Measurements from ENCODE around the gene PRKCA.

Gene PRKCA

DNA sequence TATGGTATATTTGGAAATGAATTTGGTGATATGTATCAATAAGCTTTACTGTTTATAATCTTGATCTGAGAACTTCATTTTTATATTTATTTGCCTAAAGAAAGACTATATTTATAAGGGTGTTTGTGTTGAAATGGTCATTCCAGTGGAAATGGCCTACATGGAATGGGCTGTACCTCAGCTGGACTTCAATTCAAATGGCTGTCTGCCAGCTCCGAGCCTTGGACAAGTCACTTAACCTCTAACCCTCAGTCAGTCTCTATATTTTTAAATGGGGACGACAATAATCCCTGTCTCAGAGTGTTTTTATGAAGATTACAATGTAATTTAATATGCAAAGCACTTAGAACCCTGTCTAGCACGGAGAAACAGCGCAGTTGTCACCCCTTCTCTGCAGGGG is 271.7 kb downstream of the PRKCA start:
- H3K4me3 ChIP-seq (ENCODE audit: low read depth, low read length) = no peak overlapping the region
- no peaks in the 10 kb centered on the region for H3K4me1 ChIP-seq
- no peak for DNase-seq
- no peaks in the 10 kb centered on the region for H3K36me3 ChIP-seq
- H3K9me3 ChIP-seq = no peaks in the 10 kb centered on the region
- H3K27me3 ChIP-seq = no peaks in the 10 kb centered on the region
- TF ChIP-seq, protein P1, sequence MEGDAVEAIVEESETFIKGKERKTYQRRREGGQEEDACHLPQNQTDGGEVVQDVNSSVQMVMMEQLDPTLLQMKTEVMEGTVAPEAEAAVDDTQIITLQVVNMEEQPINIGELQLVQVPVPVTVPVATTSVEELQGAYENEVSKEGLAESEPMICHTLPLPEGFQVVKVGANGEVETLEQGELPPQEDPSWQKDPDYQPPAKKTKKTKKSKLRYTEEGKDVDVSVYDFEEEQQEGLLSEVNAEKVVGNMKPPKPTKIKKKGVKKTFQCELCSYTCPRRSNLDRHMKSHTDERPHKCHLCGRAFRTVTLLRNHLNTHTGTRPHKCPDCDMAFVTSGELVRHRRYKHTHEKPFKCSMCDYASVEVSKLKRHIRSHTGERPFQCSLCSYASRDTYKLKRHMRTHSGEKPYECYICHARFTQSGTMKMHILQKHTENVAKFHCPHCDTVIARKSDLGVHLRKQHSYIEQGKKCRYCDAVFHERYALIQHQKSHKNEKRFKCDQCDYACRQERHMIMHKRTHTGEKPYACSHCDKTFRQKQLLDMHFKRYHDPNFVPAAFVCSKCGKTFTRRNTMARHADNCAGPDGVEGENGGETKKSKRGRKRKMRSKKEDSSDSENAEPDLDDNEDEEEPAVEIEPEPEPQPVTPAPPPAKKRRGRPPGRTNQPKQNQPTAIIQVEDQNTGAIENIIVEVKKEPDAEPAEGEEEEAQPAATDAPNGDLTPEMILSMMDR (IDR thresholded peaks at IDR 0.05; ENCODE audit: low read depth, low read length) = no peak

DNA sequence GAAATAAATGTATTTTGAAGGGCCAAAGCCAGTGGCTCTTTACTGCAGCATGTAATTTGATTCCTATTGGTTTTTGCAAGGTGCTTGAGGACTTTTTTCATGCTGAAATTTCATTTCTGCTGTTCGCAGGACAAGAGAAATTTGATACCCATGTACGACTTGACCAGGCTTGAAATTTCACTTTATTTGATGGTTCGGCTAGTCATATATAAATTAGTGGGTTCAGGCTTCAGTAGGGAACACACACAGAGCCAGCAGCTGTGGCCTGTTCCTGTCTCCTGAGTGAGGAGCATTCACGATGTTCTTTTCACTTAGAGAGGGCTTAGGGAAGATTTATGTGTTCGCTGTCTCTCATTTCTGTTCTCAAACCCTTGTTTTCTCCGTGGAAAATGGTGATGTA is 274.1 kb downstream of the PRKCA start:
- no peaks in the 10 kb centered on the region for H3K27me3 ChIP-seq
- TF ChIP-seq, protein P1 (IDR thresholded peaks at IDR 0.05; ENCODE audit: low read depth, low read length) = no peak
- no peaks in the 10 kb centered on the region for H3K36me3 ChIP-seq
- DNase-seq = no peak
- no peak overlapping the region for H3K4me3 ChIP-seq (ENCODE audit: low read depth, low read length)
- H3K4me1 ChIP-seq = peaks cover 7% of the 10 kb centered on the region
- H3K9me3 ChIP-seq = no peaks in the 10 kb centered on the region

DNA sequence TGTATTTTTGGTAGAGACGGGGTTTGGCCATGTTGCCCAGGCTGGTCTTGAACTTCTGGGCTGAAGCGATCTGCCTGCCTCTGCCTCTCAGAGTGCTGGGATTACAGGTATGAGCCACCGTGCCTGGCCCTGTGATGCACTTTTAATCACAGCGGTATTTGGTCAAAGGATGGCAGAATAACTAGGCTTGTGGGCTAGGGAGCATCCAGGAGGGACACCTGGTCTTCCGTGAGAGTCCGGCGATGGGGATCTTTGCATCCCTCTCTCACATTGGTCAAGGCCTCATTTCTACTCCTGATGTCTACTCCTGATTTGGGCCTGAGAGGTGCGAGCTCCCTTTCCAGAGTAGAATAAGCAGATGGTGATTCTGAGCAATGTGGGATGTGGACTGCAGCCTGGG is 274.6 kb downstream of the PRKCA start:
- no peaks in the 10 kb centered on the region for H3K27me3 ChIP-seq
- H3K4me3 ChIP-seq (ENCODE audit: low read depth, low read length) = no peak overlapping the region
- no peaks in the 10 kb centered on the region for H3K36me3 ChIP-seq
- H3K4me1 ChIP-seq = peaks cover 7% of the 10 kb centered on the region
- no peaks in the 10 kb centered on the region for H3K9me3 ChIP-seq
- TF ChIP-seq, protein P1 (IDR thresholded peaks at IDR 0.05; ENCODE audit: low read depth, low read length) = no peak
- no peak for DNase-seq

DNA sequence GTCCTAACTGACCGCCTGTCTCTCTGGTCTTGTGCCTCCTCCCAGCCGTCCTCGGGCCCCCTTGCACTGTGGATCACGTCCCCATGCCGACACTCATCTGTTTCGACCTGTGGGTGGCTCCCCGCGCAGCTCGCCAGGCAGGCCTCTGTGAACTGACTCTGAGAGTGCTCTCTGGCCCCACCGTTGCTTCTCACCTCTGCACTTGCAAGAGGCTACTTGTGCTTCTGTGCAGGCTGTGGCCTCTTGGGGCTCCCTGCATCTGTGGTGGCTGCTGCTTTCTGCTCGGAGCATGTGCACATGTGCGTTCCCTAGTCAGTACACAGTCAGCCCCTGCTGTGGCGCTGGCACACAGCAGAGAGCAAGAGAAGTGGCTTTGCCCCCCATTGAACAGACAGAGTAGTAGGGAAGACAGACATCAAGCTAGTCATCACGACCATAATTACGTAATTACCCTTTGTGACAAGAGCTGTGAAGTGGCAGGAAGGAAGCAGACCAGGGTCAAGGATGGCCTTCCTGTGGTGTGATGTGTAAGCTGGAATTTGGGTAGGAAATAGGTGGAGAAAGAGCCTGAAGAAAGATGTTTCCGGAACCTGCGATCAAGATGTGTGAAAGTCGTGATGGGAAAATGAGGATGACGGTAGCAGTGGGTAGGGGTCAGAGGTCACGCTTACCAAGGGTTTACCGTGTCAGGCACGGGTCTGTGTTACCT is 276.5 kb downstream of the PRKCA start:
- TF ChIP-seq, protein P1 (IDR thresholded peaks at IDR 0.05; ENCODE audit: low read depth, low read length) = no peak

DNA sequence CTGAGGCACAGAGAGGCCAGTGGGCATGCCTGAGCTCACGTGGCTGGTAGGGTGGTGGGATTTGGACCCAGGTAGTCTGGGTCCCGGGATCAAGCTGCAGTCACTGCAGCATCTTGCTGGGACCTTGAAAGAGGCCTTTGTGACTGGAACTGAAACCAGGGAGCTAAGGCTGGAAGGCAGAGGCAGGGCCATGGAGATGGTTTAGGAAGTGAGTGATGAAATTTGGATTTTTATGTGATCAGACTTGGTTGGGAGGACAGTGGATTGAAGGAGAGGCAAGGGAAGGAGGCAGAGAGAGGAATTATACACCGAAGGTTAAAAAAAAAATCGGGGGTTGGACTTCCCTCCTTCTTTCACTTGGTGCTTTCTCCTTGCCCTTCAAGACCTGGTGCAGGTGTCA is 277.1 kb downstream of the PRKCA start:
- no peak for DNase-seq
- TF ChIP-seq, protein P1 (IDR thresholded peaks at IDR 0.05; ENCODE audit: low read depth, low read length) = no peak
- Histone ChIP-seq H3K36me3 (no peaks in the 10 kb centered on the region), H3K9me3 (no peaks in the 10 kb centered on the region), H3K27me3 (no peaks in the 10 kb centered on the region), H3K4me1 (peaks cover 7% of the 10 kb centered on the region), H3K4me3 (ENCODE audit: low read depth, low read length) (no peak overlapping the region)

More for the DNA sequence above, 276.5 kb downstream of the PRKCA start:
- peaks cover 7% of the 10 kb centered on the region for H3K4me1 ChIP-seq
- no peak overlapping the region for H3K4me3 ChIP-seq (ENCODE audit: low read depth, low read length)
- H3K27me3 ChIP-seq = no peaks in the 10 kb centered on the region
- no peak for DNase-seq
- no peaks in the 10 kb centered on the region for H3K9me3 ChIP-seq
- no peaks in the 10 kb centered on the region for H3K36me3 ChIP-seq

DNA sequence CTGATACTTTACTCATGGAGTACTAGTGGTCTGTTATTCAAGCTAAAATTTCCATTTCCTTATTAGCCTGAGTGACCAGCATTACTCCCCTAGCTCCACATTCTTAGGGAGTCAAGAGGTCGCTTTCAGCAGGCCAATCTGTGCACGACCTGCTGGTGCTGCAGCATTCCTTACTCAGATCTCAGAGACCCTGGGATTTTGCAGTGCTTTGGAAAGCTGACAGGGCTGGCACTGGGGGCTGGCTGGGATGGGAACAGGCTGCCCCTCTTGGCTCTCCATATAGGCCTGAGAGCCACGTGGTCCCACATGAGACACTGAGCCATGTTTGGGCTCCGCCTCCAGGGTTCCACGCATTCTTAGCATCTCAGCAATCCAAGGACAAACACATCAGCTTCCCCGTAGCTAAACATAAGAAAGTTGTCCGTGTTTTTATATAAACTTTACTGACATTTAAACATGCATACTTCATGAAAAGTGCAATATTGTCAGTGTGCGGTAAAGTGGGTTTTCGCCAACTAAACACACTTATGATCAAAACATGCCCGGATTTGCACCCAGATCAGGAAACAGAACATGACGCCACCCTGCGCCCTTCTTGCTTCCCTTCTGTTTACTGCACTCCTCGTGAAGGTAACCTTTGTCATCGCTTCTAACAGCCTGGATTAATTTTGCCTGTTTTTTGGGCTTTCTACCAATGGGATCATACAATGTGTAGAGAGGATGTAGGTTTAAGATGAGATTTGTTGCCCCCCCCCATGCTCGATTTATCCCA is 278.0 kb downstream of the PRKCA start:
- TF ChIP-seq, protein P1 (IDR thresholded peaks at IDR 0.05; ENCODE audit: low read depth, low read length) = no peak
- DNase-seq = no peak
- Histone ChIP-seq H3K4me1 (peaks cover 7% of the 10 kb centered on the region), H3K36me3 (no peaks in the 10 kb centered on the region), H3K9me3 (no peaks in the 10 kb centered on the region), H3K4me3 (ENCODE audit: low read depth, low read length) (no peak overlapping the region), H3K27me3 (no peaks in the 10 kb centered on the region)
